ENCODE results near the gene DAGLA. TPM values are rescaled to one million over a fixed set of nuclear protein-coding genes. Genes with fewer than 3 reads are reported as not detected.

The DAGLA gene
- total and polyA plus RNA-seq, 10 donors: 0.27 to 5.0 (median 3.3) TPM

DNA sequence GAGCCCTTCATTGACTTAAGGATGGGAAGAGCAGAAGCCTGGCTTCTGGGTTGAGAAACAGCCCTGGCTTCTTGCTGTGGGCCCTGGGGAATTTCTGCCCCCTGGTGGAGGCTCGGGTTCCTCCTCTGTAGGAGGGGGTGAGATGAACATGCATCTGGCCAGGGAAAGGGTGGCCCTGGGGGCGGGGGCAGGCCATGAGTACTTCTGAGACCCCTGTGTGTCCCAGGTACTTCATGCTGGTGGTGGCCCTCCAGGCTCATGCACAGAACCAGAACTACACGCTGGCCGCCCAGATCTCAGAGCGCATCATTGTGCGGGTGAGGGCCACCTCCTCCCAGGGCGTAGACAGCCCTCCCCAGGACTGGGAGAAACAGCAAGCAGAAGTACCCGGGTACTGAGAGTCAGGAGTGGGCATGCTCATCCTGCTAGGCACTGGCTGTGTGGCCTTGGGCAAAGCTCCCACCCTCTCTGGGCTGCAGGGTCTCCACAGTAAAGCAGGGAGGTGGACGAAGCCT lies 96.4 kb downstream of the DAGLA start:
- intact Hi-C loops (cut with DNase I; ENCODE audit: low total_unique reads): no loop called here
- WGBS, 5 donors: 30 to 74% (median 63%) methylated on average over 3 to 9 of the region's 9 CpGs
- TF ChIP-seq POLR2AphosphoS5 (IDR thresholded peaks at IDR 0.05): no peak
- TF ChIP-seq POLR2A (IDR thresholded peaks at IDR 0.05): no peak
- TF ChIP-seq, protein P1, sequence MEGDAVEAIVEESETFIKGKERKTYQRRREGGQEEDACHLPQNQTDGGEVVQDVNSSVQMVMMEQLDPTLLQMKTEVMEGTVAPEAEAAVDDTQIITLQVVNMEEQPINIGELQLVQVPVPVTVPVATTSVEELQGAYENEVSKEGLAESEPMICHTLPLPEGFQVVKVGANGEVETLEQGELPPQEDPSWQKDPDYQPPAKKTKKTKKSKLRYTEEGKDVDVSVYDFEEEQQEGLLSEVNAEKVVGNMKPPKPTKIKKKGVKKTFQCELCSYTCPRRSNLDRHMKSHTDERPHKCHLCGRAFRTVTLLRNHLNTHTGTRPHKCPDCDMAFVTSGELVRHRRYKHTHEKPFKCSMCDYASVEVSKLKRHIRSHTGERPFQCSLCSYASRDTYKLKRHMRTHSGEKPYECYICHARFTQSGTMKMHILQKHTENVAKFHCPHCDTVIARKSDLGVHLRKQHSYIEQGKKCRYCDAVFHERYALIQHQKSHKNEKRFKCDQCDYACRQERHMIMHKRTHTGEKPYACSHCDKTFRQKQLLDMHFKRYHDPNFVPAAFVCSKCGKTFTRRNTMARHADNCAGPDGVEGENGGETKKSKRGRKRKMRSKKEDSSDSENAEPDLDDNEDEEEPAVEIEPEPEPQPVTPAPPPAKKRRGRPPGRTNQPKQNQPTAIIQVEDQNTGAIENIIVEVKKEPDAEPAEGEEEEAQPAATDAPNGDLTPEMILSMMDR (IDR thresholded peaks at IDR 0.05 in 8 of 11, conservative IDR thresholded peaks at IDR 0.05 in 3 of 11): peak in 9 of 11 experiments; percentile 37 to 80 (median 54)

DNA sequence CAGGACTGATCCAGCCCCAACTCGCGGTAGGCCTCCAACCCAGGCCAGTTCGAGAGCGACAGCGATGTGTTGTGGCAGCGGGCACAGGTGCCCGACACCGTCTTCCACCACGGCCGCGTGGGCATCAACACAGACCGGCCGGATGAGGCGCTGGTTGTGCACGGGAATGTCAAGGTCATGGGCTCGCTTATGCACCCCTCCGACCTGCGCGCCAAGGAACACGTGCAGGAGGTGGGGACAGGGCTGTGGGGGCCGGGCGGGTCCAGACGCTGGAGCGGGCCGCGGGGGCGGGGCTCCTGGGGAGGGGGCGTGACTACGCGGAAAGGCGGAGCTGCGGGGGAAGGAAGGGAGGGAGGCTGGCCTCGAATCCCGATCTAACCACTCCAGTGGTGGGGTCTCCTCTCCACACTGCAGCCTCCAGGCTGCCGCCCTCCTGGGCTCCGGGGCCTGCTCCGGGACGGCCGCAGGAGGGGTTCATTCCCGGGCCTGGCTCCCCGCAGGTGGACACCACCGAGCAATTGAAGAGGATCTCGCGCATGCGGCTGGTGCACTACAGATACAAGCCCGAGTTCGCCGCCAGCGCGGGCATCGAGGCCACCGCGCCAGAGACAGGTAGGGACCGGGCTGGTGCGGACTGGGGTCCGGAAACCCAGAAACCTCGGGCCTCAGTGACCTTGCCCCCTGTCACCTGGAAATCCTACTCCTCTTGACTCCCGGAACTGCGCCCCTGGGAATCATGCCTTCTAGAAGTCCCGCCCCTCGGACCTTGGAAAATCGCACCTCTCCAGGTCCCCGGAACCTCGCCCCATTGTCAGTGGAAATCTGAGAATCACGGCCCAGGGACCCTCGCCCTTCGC lies 97.3 kb downstream of the DAGLA start:
- peaks cover 0 to 18% (median 0%) of the 10 kb centered on the region in 7 donors for H3K27me3 ChIP-seq (replicated peaks in 1 of 7)
- peak; percentile 89 for DNase-seq
- no peaks in the 10 kb centered on the region for H3K36me3 ChIP-seq
- TF ChIP-seq, protein P1 (IDR thresholded peaks at IDR 0.05 in 8 of 11, conservative IDR thresholded peaks at IDR 0.05 in 3 of 11): no peak
- peak in 1 of 3 donors; percentile 48 for TF ChIP-seq POLR2AphosphoS5 (IDR thresholded peaks at IDR 0.05)
- intact Hi-C loops (cut with DNase I; ENCODE audit: low total_unique reads): no loop called here
- peak overlapping the region in 7 of 8 donors; percentile 15 to 66 (median 35) for H3K4me3 ChIP-seq
- peak overlapping the region in 2 of 8 donors; percentile 6 to 15 for H3K27ac ChIP-seq
- H3K9me3 ChIP-seq: no peaks in the 10 kb centered on the region
- H3K4me1 ChIP-seq: peaks cover 8 to 33% (median 17%) of the 10 kb centered on the region in 6 donors
- 22 to 41% (median 29%) methylated on average over 25 to 67 of the region's 67 CpGs for WGBS, 5 donors

More for the DNA sequence above, 96.4 kb downstream of the DAGLA start:
- H3K36me3 ChIP-seq: no peaks in the 10 kb centered on the region
- peaks cover 8 to 39% (median 20%) of the 10 kb centered on the region in 6 donors for H3K4me1 ChIP-seq
- peaks cover 0 to 18% (median 0%) of the 10 kb centered on the region in 7 donors for H3K27me3 ChIP-seq (replicated peaks in 1 of 7)
- no peaks in the 10 kb centered on the region for H3K9me3 ChIP-seq
- peak overlapping the region in 3 of 8 donors; percentile 35 to 66 (median 36) for H3K4me3 ChIP-seq
- DNase-seq: no peak
- H3K27ac ChIP-seq: peak overlapping the region in 2 of 8 donors; percentile 6 to 15

DNA sequence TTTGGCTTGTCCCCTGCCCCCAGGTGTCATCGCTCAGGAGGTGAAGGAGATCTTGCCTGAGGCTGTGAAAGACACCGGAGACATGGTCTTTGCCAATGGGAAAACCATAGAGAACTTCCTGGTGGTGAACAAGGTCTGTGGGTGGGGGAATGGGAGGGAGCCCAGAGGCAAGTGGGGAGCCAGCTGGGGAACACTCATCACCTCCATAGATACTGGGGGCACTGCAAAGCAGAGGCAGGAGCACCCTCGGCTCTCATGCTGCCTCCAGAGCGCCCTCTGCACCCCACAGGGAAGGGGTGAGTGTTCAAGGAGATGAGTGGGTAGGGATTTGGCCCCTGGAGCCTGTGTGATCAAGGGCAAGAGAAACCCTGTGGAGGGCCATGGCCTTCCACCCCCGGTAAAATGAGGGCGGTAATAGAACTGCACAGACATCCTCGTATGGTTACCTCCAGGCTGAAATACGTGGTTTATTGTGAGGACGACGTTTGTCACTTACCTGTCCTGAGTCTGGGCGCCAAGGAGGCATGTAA lies 98.2 kb downstream of the DAGLA start:
- DNase-seq: no peak
- Histone ChIP-seq H3K4me1 (peaks cover 8 to 26% (median 16%) of the 10 kb centered on the region in 6 donors), H3K9me3 (no peaks in the 10 kb centered on the region), H3K4me3 (no peak overlapping the region), H3K27ac (no peak overlapping the region), H3K36me3 (peaks cover 0 to 5% (median 0%) of the 10 kb centered on the region in 6 donors), H3K27me3 (replicated peaks in 1 of 7) (peaks cover 0 to 18% (median 0%) of the 10 kb centered on the region in 7 donors)
- intact Hi-C loops (cut with DNase I; ENCODE audit: low total_unique reads): no loop called here
- TF ChIP-seq, protein P1 (IDR thresholded peaks at IDR 0.05 in 8 of 11, conservative IDR thresholded peaks at IDR 0.05 in 3 of 11): no peak
- TF ChIP-seq POLR2AphosphoS5 (IDR thresholded peaks at IDR 0.05): no peak
- no peak for TF ChIP-seq POLR2A (IDR thresholded peaks at IDR 0.05)
- 85 to 92% (median 86%) methylated on average over 10 to 11 of the region's 11 CpGs for WGBS, 5 donors
